Motor neuron (in vitro differentiated cells): Measurements from ENCODE around the gene POLN. TPM values are rescaled to one million over a fixed set of nuclear protein-coding genes. Genes with fewer than 3 reads are reported as not detected.
"Not testable (repeated sequence)": the region's sequence is repeated elsewhere in the genome, so short reads cannot be mapped to it uniquely, and the experiment has no call there.

ENCODE experiments used
- ATAC-seq, 8 experiments: fragments of 200-7000 bp; cut with Tn5 transposase; replicated peaks in 6 of 8; 2 replicates each; pipeline ENCODE4 v1.8.0; 2021; ENCODE audit warnings: mild to moderate bottlenecking in 8 of 8, moderate library complexity in 8 of 8
- H3K27ac ChIP-seq, 2 donors: fragments of 250-450 bp; sonication (Bioruptor Pico); 2 replicates each; pipeline ENCODE4 v1.9.0; 2021; ENCODE audit warnings: antibody characterized with exemption in 2 of 2, mild to moderate bottlenecking in 2 of 2, moderate library complexity in 1 of 2
- H3K4me1 ChIP-seq, 2 donors: fragments of 250-450 bp; sonication (Bioruptor Pico); replicated peaks in 1 of 2; 2 replicates each; pipeline ENCODE4 v1.6.1; 2021; ENCODE audit warnings: antibody characterized with exemption in 2 of 2, mild to moderate bottlenecking in 2 of 2, moderate library complexity in 1 of 2
- H3K4me3 ChIP-seq, 5 donors: fragments of 250-450 bp; sonication (Bioruptor Pico); 2 replicates each; pipeline ENCODE4 v1.9.0; 2021; ENCODE audit warnings: antibody characterized with exemption in 5 of 5, mild to moderate bottlenecking in 5 of 5, moderate library complexity in 4 of 5
- WGBS, 10 experiments: fragments of 450-650 bp; shearing (Covaris generic); methylation state at CpG; one replicate each; pipeline ENCODE4 v1.0.0; 2022; 5-methylcytosine and 5-hydroxymethylcytosine counted together
- in situ Hi-C, 9 experiments: fragments of 400-800 bp; cut with MboI; loops; one replicate each; pipeline ENCODE4 v1.15.0; 2021; ENCODE audit warnings: low sequenced_read_pairs in 9 of 9, low pct_unique_long_range_greater_than_20kb in 2 of 9; ENCODE audit not compliant: unreplicated experiment in 9 of 9
- total RNA-seq, 8 experiments: library from RNA; unstranded; fragments of 300-600 nt; gene quantifications; 2 replicates each; pipeline versions ENCODE4 v1.2.3 to v1.2.4, GENCODE V29; 2022

POLN gene
- total RNA-seq, 8 experiments from 2014 or later, result 0.81 to 5.3 (median 2.7) TPM

DNA sequence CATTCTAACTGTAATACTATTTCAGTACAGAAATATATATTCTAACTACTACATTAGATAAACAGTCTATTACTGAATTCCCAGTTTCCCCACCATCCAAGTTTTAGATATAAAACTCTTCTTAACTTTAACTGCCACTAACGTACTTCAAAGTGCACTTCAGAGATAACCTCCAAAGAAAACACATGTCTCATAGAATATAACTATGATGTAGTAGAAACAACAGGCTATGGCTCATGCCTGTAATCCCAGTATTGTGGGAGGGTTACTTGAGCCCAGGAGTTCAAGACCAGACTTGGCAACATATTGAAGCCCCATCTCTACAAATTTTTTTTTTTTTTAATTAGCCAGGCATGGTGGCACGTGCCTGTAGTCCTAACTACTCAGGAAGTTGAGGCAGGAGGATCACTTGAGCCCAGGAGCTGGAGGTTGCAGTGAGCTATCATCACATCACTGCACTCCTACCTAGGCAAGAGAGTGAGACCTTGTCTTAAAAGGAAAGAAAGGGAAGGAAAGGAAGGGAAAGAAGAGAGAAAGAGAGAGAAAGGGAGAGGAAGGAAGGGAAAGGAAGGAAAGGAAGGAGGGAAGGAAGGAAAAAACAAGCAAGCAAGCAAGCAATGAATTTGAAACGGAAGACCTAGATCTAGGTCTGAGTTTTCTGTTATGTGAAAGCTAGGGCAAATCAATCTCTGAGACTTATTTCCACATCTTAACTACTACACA, 4.8 kb downstream of the POLN start:
- in situ Hi-C loops, result loop anchor here in 1 of 9 experiments (25.0 kb wide), 1 partner anchor 175 kb away; the partner anchor contains the start of genes CFAP99 and ZFYVE28
- ATAC-seq, result no peak
- H3K4me3 ChIP-seq, result no peak overlapping the region
- H3K4me1 ChIP-seq, result peaks cover 15 to 35% of the 10 kb centered on the region in 2 donors
- H3K27ac ChIP-seq, result no peak overlapping the region
- 31 to 100% (median 67%) methylated on average over 1 to 3 of the region's 3 CpGs; no CpG with 5 or more reads in 1 of the 10 experiments for WGBS, 10 experiments

DNA sequence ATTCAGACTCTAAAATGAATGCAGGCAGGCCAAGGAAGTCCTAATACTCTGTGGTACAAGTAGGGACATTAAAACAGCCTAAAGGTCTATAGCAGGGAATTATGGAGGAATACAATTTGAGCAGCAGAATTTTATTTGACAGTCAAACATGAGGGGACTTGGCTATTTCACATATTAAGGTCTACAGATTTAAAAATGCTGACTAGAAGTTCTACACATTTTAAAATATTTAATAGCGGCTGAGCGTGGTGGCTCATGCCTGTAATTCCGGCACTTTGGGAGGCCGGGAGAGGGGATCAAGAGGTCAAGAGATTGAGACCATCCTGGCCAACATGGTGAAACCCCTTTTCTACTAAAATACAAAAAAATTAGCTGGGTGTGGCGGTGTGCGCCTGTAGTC, 10.8 kb downstream of the POLN start:
- in situ Hi-C loops, result loop anchor here in 1 of 9 experiments (25.0 kb wide), 1 partner anchor 181 kb away; the partner anchor contains the start of genes CFAP99 and ZFYVE28
- WGBS, 10 experiments, result 86 to 100% (median 97%) methylated on average over 1 to 5 of the region's 6 CpGs; no CpG with 5 or more reads in 3 of the 10 experiments

DNA sequence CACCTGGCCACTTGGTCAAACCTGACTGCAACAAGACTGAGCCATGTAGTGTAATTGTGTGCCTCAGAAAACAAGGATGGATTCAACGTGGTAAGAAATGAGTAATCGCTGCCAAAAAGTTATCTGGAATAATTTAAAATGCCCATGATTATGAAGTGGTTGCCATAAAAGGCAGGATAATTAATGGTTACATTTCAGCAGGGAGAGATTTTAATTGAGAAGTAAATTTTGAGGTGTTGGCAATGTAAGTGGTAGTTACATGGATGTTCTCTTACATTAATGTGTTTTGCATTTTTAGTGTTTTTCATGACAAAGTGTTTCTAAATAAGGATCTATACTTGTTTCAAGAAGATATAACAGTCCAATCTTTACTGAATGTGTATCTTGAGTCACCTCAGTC, 15.7 kb downstream of the POLN start:
- in situ Hi-C loops, result loop anchor here in 1 of 9 experiments (25.0 kb wide), 1 partner anchor 186 kb away; the partner anchor contains the start of genes CFAP99 and ZFYVE28
- H3K27ac ChIP-seq, result no peak overlapping the region
- no peaks in the 10 kb centered on the region for H3K4me1 ChIP-seq
- 33 to 100% (median 86%) methylated on average over 1 to 2 of the region's 2 CpGs for WGBS, 10 experiments
- no peak for ATAC-seq
- no peak overlapping the region for H3K4me3 ChIP-seq

More for the DNA sequence above, 10.8 kb downstream of the POLN start:
- Histone ChIP-seq H3K27ac (no peak overlapping the region), H3K4me3 (no peak overlapping the region), H3K4me1 (no peaks in the 10 kb centered on the region)
- no peak for ATAC-seq

DNA sequence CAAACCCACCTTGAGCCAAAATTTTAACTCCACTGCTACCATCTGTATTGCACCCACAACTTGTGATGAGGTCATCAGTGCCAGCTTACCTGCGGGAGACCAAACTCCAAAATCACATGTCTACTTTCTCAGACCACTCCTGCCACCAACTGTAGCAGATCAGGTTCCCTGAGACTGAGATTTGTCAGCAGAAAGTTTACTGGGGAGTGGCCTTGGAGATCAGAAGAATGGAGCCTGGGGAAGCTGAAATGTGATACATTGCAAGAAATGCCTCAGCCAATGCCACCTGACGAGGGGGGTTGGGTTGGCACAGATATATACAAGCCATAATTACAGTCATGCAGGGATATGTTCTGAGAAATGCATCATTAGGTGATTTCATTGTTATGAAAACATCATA, 19.1 kb downstream of the POLN start:
- ATAC-seq, result peak in 1 of 8 experiments; percentile 41
- Histone ChIP-seq H3K4me1 (peaks cover 0 to 3% of the 10 kb centered on the region in 2 donors), H3K4me3 (no peak overlapping the region), H3K27ac (no peak overlapping the region)
- WGBS, 10 experiments, result 64 to 100% (median 93%) methylated on average over 1 to 2 of the region's 2 CpGs; no CpG with 5 or more reads in 3 of the 10 experiments
- in situ Hi-C loops, result no loop called here

DNA sequence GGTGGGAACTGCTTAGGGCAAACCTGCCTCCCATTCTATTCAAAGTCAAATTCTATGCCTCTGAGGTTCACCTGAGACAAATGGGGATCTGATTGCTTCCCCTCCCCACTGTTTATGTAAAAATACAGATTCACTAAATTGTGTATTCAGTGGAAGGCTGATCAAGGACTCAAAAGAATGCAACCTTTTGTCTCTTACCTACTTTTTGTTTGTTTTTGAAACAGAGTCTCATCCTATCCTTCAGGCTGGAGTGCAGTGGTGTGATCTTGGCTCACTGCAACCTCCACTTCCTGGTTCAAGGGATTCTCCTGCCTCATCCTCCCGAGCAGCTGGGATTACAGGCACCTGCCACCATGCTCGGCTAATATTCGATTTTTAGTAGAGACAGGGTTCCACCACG, 20.5 kb downstream of the POLN start:
- H3K4me3 ChIP-seq, H3K4me1 ChIP-seq, H3K27ac ChIP-seq, ATAC-seq, in situ Hi-C loops: not testable (repeated sequence)
- WGBS, 10 experiments, result 44 to 80% (median 46%) methylated on average over 1 to 4 of the region's 4 CpGs; no CpG with 5 or more reads in 3 of the 10 experiments

DNA sequence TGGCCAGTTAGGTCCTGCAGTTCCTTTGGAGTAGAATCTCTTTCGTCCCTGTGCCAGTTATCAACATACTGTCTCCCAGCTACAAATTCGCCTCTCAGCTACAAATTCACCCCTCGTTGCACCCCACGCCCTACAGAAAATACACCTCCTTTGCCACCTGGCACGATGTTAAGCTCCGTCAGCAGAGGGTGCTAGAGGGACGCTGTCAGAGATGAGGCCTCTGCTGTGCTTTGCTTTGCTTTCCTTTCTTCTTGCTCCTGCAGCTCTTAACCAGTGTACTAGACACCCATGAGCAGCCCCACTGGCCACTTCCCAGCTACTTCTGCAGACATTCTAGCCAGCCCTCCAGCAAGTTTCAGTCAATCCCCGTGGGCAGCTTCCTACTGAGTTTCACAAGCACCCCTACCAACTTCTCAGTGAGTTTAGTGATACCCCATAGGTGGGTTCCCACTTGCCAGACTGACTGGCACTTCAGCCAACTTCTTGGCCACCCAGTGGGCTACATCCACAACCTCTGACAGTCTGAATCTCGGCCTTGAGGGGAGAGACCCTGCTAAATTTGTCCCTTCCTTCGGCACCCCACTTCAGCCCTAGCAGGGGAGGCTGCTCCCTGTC, 21.8 kb downstream of the POLN start:
- no peak overlapping the region for H3K4me3 ChIP-seq
- H3K4me1 ChIP-seq, result peaks cover 0 to 3% of the 10 kb centered on the region in 2 donors
- no peak overlapping the region for H3K27ac ChIP-seq
- peak; percentile 95 to 98 (median 96) for ATAC-seq
- in situ Hi-C loops, result no loop called here
- 0 to 49% (median 14%) methylated on average over 1 to 6 of the region's 10 CpGs for whole genome bisulfite sequencing, 10 experiments

DNA sequence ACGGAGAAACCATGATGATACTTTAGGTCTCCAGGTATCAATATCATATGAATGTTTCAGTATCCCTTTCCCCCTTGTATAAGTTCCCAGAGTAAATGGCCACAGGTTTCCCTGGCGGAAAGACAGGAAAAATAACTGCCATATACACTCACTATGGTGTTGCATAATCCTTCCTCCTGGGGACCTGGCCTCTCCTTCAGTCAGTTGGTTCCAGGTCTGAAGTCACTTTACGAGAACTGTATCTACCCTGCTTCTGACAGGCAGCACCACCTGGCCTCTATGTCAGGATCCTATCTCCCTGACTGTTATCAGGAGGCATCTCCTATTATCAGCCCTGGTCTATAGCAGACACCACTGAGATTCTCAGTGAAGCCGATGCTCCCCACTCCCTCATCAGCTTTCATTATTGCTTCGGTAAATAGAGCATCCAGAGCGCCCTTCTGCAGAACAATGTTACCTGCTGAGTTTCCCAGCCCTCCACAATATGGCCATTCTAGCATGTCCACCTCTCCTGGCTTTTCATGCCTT, 22.6 kb downstream of the POLN start:
- no peak for ATAC-seq
- H3K4me3 ChIP-seq, result no peak overlapping the region
- in situ Hi-C loops, result no loop called here
- 80 to 100% (median 93%) methylated on average over 1 to 5 of the region's 6 CpGs; no CpG with 5 or more reads in 1 of the 10 experiments for WGBS, 10 experiments
- H3K27ac ChIP-seq, result no peak overlapping the region
- H3K4me1 ChIP-seq, result peaks cover 0 to 3% of the 10 kb centered on the region in 2 donors

DNA sequence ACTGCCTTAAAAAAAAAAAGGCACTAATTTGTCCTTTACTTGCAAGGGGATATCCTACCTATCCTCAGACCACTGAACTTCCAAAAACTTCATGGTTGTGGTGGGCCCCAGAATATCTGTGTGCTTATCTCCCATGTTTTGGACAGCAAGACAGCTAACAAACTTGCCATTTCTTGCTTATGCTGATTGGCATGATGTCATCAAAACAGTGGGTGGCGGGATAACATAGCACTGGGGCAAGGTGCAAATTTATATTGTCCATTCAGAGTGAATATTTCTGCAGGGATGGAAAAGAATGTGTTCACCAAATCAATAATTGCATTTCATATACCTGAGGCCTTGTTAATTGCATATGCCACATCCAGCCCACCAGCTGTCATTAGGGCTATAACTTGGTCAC, 23.5 kb downstream of the POLN start:
- Histone ChIP-seq H3K27ac (no peak overlapping the region), H3K4me1 (peaks cover 0 to 3% of the 10 kb centered on the region in 2 donors), H3K4me3 (no peak overlapping the region)
- in situ Hi-C loops, result no loop called here
- no peak for ATAC-seq
- WGBS, 10 experiments, result 80 to 100% (median 83%) methylated on average over 1 of the region's 1 CpG; no CpG with 5 or more reads in 7 of the 10 experiments

DNA sequence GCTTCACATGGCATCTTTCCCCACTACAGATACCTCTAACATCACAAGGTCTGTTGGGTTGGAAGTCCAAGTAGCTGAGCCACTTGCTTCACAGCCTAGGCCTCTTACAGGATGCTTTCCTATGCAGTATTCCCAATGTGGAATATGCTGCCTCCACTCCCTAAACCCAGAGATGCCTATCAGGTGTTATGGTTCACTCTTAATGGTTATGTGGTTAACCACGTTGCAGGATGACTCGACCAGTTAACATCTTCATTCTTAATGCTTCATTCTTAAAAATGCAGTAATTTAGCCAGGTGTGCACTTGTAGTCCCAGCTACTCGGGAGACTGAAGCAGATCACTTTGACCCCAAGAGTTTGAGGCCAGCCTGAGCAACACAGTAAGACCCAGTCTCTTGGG, 24.2 kb downstream of the POLN start:
- in situ Hi-C loops, result no loop called here
- WGBS, 10 experiments, result 33 to 80% (median 61%) methylated on average over 2 to 3 of the region's 3 CpGs; no CpG with 5 or more reads in 5 of the 10 experiments
- no peak for ATAC-seq
- Histone ChIP-seq H3K27ac (no peak overlapping the region), H3K4me1 (peaks cover 0 to 3% of the 10 kb centered on the region in 2 donors), H3K4me3 (no peak overlapping the region)

DNA sequence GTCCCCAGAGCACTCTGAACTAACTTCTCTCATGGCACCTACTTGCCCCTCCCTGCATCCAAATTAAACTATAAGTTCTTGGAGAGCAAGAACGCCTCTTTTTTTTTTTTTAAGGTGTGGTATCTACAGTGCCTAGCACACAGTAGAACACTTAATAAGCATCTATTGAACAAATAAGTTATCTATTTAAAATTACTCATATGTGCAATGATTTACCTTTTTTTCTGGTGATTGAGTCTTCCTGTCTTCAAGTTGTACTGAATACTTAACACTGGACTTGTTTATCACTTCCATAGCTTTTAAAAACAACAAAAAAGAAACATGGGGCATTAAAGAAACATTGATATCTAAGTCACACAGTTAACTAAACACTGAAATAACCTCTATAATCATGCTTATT, 29.1 kb downstream of the POLN start:
- WGBS, 10 experiments, result 0 to 80% (median 40%) methylated on average over 1 of the region's 1 CpG; no CpG with 5 or more reads in 3 of the 10 experiments
- Histone ChIP-seq H3K4me3 (no peak overlapping the region), H3K4me1 (no peaks in the 10 kb centered on the region), H3K27ac (no peak overlapping the region)
- ATAC-seq, result no peak
- in situ Hi-C loops, result no loop called here

DNA sequence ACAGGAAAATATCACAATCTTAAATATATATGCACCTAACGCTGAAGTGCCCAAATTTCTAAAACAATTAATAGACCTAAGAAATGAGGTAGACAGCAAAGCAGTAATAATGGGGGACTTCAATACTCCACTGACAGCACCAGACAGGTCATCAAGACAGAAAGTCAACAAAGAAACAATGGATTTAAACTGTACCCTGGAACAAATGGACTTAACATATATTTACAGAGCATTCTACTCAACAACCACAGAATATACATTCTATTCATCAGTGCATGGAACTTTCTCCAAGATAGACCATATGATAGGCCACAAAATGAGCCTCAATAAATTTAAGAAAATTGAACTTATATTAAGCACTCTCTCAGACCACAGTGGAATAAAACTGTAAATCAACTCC, 39.1 kb downstream of the POLN start:
- ATAC-seq, H3K27ac ChIP-seq, in situ Hi-C loops, H3K4me1 ChIP-seq, H3K4me3 ChIP-seq: not testable (repeated sequence)
- WGBS, 10 experiments, result 88 to 100% (median 100%) methylated on average over 1 of the region's 1 CpG; no CpG with 5 or more reads in 2 of the 10 experiments

DNA sequence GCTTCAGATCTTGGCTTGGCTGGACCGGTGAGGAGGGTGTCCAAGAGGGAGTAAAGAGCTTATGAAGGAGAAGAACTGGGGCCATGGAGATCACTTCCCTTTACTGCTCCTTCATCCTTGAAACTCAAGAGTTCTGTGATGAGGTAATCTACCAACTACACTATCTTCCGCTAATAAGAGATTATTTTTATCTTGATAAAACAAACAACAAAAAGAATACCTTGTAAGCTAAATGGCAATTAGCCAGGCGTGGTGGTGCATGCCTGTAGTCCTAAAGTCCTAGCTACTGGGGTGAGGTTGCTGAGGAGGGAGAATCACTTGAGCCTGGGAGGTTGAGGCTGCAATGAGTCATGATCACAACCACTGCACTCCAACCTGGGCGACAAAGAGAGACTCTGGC, 47.4 kb downstream of the POLN start:
- no peaks in the 10 kb centered on the region for H3K4me1 ChIP-seq
- no peak overlapping the region for H3K27ac ChIP-seq
- WGBS, 10 experiments, result 40 to 100% (median 80%) methylated on average over 1 to 4 of the region's 4 CpGs; no CpG with 5 or more reads in 2 of the 10 experiments
- no peak for ATAC-seq
- in situ Hi-C loops, result no loop called here
- no peak overlapping the region for H3K4me3 ChIP-seq

DNA sequence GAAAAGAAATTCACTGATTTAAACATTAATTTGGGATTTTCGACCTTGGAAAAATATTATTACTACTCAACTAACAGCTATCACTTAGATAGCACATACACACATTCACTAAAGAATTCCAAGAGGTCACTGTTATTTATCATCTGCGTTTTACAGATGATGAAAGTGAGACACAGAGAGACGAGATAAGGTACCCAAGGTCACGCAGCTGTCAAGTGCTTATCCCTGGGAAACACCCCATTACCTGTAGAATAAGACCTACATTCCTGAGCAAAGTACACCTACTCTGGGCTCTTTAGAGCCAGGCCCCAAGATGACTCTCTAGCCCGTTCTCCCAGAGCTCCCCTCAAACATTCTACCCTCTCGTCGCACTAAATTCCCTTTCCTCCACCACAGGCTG, 48.6 kb downstream of the POLN start:
- no peak overlapping the region for H3K27ac ChIP-seq
- H3K4me1 ChIP-seq, result no peaks in the 10 kb centered on the region
- WGBS, 10 experiments, result 20 to 93% (median 79%) methylated on average over 1 to 6 of the region's 7 CpGs
- H3K4me3 ChIP-seq, result no peak overlapping the region
- in situ Hi-C loops, result no loop called here
- ATAC-seq, result no peak
